ENCODE data around the gene PARD3. TPM values are rescaled to one million over a fixed set of nuclear protein-coding genes. Genes with fewer than 3 reads are reported as not detected.
"Not testable (repeated sequence)": the region's sequence is repeated elsewhere in the genome, so short reads cannot be mapped to it uniquely, and the experiment has no call there.

Gene PARD3
- total RNA-seq, 1 donor from 2014 or later: 22.9 TPM

GRCh38 chr10:34454590-34455261 is 360.4 kb downstream of the PARD3 start:
- Mint-ChIP-seq H3K27me3 (ENCODE audit: unreplicated experiment) (no peaks in the 10 kb centered on the region), H3K4me3 (ENCODE audit: unreplicated experiment) (no peak overlapping the region), H3K4me1 (ENCODE audit: low read depth, unreplicated experiment) (no peaks in the 10 kb centered on the region), H3K9me3 (ENCODE audit: unreplicated experiment) (no peaks in the 10 kb centered on the region), H3K27ac (ENCODE audit: unreplicated experiment) (no peak overlapping the region), H3K36me3 (ENCODE audit: unreplicated experiment) (no peaks in the 10 kb centered on the region)
- no peak for DNase-seq
- no peak for TF ChIP-seq CTCF (IDR thresholded peaks at IDR 0.05; ENCODE audit: partially characterized antibody, unreplicated experiment)

GRCh38 chr10:34449836-34450235 is 365.3 kb downstream of the PARD3 start:
- TF ChIP-seq CTCF (IDR thresholded peaks at IDR 0.05; ENCODE audit: partially characterized antibody, unreplicated experiment): no peak
- Mint-ChIP-seq H3K9me3 (ENCODE audit: unreplicated experiment) (peaks cover 1% of the 10 kb centered on the region), H3K4me3 (ENCODE audit: unreplicated experiment) (no peak overlapping the region), H3K27me3 (ENCODE audit: unreplicated experiment) (no peaks in the 10 kb centered on the region), H3K36me3 (ENCODE audit: unreplicated experiment) (no peaks in the 10 kb centered on the region), H3K4me1 (ENCODE audit: low read depth, unreplicated experiment) (no peaks in the 10 kb centered on the region), H3K27ac (ENCODE audit: unreplicated experiment) (no peak overlapping the region)
- no peak for DNase-seq

- no peaks in the 10 kb centered on the region for H3K27me3 Mint-ChIP-seq (ENCODE audit: unreplicated experiment)
- H3K27ac Mint-ChIP-seq (ENCODE audit: unreplicated experiment): no peak overlapping the region
- no peaks in the 10 kb centered on the region for H3K4me1 Mint-ChIP-seq (ENCODE audit: low read depth, unreplicated experiment)
- H3K4me3 Mint-ChIP-seq (ENCODE audit: unreplicated experiment): no peak overlapping the region
- TF ChIP-seq CTCF (IDR thresholded peaks at IDR 0.05; ENCODE audit: partially characterized antibody, unreplicated experiment): no peak
- no peaks in the 10 kb centered on the region for H3K36me3 Mint-ChIP-seq (ENCODE audit: unreplicated experiment)
- no peak for DNase-seq
- peaks cover 1% of the 10 kb centered on the region for H3K9me3 Mint-ChIP-seq (ENCODE audit: unreplicated experiment)
Measured at GRCh38 chr10:34446049-34446448, 369.0 kb downstream of the PARD3 start.

- peaks cover 4% of the 10 kb centered on the region for H3K4me1 Mint-ChIP-seq (ENCODE audit: low read depth, unreplicated experiment)
- no peaks in the 10 kb centered on the region for H3K27me3 Mint-ChIP-seq (ENCODE audit: unreplicated experiment)
- H3K9me3 Mint-ChIP-seq (ENCODE audit: unreplicated experiment): peaks cover 1% of the 10 kb centered on the region
- no peak for TF ChIP-seq CTCF (IDR thresholded peaks at IDR 0.05; ENCODE audit: partially characterized antibody, unreplicated experiment)
- H3K36me3 Mint-ChIP-seq (ENCODE audit: unreplicated experiment): no peaks in the 10 kb centered on the region
- DNase-seq: no peak
- H3K4me3 Mint-ChIP-seq (ENCODE audit: unreplicated experiment): no peak overlapping the region
- H3K27ac Mint-ChIP-seq (ENCODE audit: unreplicated experiment): no peak overlapping the region
Measured at GRCh38 chr10:34444223-34445183, 370.6 kb downstream of the PARD3 start.

- not testable (repeated sequence) for H3K27me3 Mint-ChIP-seq (ENCODE audit: unreplicated experiment); H3K36me3 Mint-ChIP-seq (ENCODE audit: unreplicated experiment); DNase-seq; H3K27ac Mint-ChIP-seq (ENCODE audit: unreplicated experiment); H3K9me3 Mint-ChIP-seq (ENCODE audit: unreplicated experiment); H3K4me3 Mint-ChIP-seq (ENCODE audit: unreplicated experiment)
- H3K4me1 Mint-ChIP-seq (ENCODE audit: low read depth, unreplicated experiment): peaks cover 11% of the 10 kb centered on the region
Measured at GRCh38 chr10:34439386-34439785, 375.7 kb downstream of the PARD3 start.
